Endothelial cell of umbilical vein (primary cell): Measurements from ENCODE around the gene COBLL1. TPM values are rescaled to one million over a fixed set of nuclear protein-coding genes. Genes with fewer than 3 reads are reported as not detected.

Source experiments
- BruUV-seq: library from RNA; stranded (reverse); fragments of 400-500 nt; replicated peaks from 2 replicates; lab custom pipeline; 2021; lab: Mats Ljungman, UMichigan
- CTCF ChIA-PET: fragments of 300-600, 350-600 bp; sonication (Branson Sonifier 250); formaldehyde crosslinking; loops from one replicate; lab custom pipeline; 2021; ENCODE audit warnings: antibody characterized with exemption, inconsistent platforms; lab: Charles Lee
- POLR2A ChIA-PET: fragments of 300-600, 350-600 bp; sonication (Branson Sonifier 250); formaldehyde crosslinking; loops from one replicate; lab custom pipeline; 2021; ENCODE audit warnings: antibody characterized with exemption, inconsistent platforms; lab: Charles Lee
- DNase-seq: peaks from one replicate; pipeline ENCODE4 v3.0.0-alpha.2; 2011; ENCODE audit warnings: low read depth, low spot score
- FAIRE-seq: peaks from 2 replicates; lab custom pipeline; 2011; peaks lifted over from hg19 to GRCh38; lab: Jason Lieb, UNC
- H2AFZ ChIP-seq: 2 replicates; pipeline ENCODE4 v1.6.0; 2012; ENCODE audit warnings: low read depth, low read length, control low read depth, inconsistent platforms
- H3K27ac ChIP-seq: 2 replicates; pipeline ENCODE4 v1.5.1; 2011; ENCODE audit warnings: low read depth, mild to moderate bottlenecking, control low read depth, low read length, moderate library complexity; ENCODE audit not compliant: insufficient read depth
- H3K27me3 ChIP-seq, 2 experiments: 2 replicates each; pipeline versions ENCODE4 v1.6.0 to v1.6.1; 2011; ENCODE audit warnings: low read length in 2 of 2, mixed read lengths in 1 of 2; ENCODE audit not compliant: control insufficient read depth in 2 of 2, insufficient read depth in 2 of 2
- H3K36me3 ChIP-seq, 2 experiments: 2 replicates in 1 of 2; 3 replicates in 1 of 2; pipeline ENCODE4 v1.5.1; 2011; ENCODE audit warnings: low read length in 2 of 2, mild to moderate bottlenecking in 1 of 2, moderate library complexity in 1 of 2; ENCODE audit not compliant: control insufficient read depth in 2 of 2, insufficient read depth in 2 of 2; ENCODE audit errors: extremely low read depth in 1 of 2
- H3K4me1 ChIP-seq: 3 replicates; pipeline ENCODE4 v1.5.1; 2011; ENCODE audit warnings: mild to moderate bottlenecking, low read length; ENCODE audit not compliant: control insufficient read depth, insufficient read depth; ENCODE audit errors: extremely low read depth
- H3K4me2 ChIP-seq: 2 replicates; pipeline ENCODE4 v1.6.1; 2011; ENCODE audit warnings: low read length, control low read depth, mixed read lengths; ENCODE audit not compliant: insufficient read depth
- H3K4me3 ChIP-seq, 3 experiments: fragments of 200-600 bp in 1 of 3; sonication (generic), shearing (Covaris generic) in 1 of 3; replicated peaks in 1 of 3; 2 replicates each; pipeline ENCODE4 v1.5.1; 2011 to 2016; ENCODE audit warnings: control low read depth in 3 of 3, low read length in 3 of 3, mild to moderate bottlenecking in 2 of 3, inconsistent platforms in 1 of 3, low read depth in 1 of 3, moderate library complexity in 1 of 3; ENCODE audit not compliant: insufficient read depth in 1 of 3
- H3K79me2 ChIP-seq: 2 replicates; pipeline ENCODE4 v1.6.0; 2012; ENCODE audit warnings: low read length, inconsistent platforms; ENCODE audit not compliant: control insufficient read depth, insufficient read depth
- H3K9ac ChIP-seq: replicated peaks from 2 replicates; pipeline ENCODE3; 2011; ENCODE audit warnings: low read length, control low read depth; ENCODE audit not compliant: insufficient read depth; ENCODE audit errors: extremely low read depth
- H3K9me1 ChIP-seq: replicated peaks from 3 replicates; pipeline ENCODE4 v1.6.0; 2011; ENCODE audit warnings: mild to moderate bottlenecking, low read length; ENCODE audit not compliant: control insufficient read depth, insufficient read depth; ENCODE audit errors: extremely low read depth
- H3K9me3 ChIP-seq: replicated peaks from 2 replicates; pipeline ENCODE4 v1.5.1; 2012; ENCODE audit warnings: low read length, inconsistent platforms; ENCODE audit not compliant: control insufficient read depth, insufficient read depth
- H4K20me1 ChIP-seq: replicated peaks from 2 replicates; pipeline ENCODE3; 2011; ENCODE audit warnings: mild to moderate bottlenecking, low read length; ENCODE audit not compliant: control insufficient read depth, insufficient read depth; ENCODE audit errors: extremely low read depth
- CTCF ChIP-seq, 2 donors: IDR thresholded peaks; 1 replicate in 1 of 2; 2 replicates in 1 of 2; pipeline ENCODE4 v1.5.1; 2011; ENCODE audit warnings: low read length in 2 of 2, mild to moderate bottlenecking in 2 of 2, moderate library complexity in 2 of 2, control low read depth in 1 of 2, inconsistent platforms in 1 of 2, low read depth in 1 of 2; ENCODE audit not compliant: insufficient read depth in 1 of 2; ENCODE audit errors: extremely low read depth in 1 of 2
- EZH2 ChIP-seq: IDR thresholded peaks from 2 replicates; pipeline ENCODE4 v1.6.1; 2012; ENCODE audit warnings: borderline replicate concordance, low read depth, mild to moderate bottlenecking, moderate library complexity, low read length, inconsistent platforms; ENCODE audit not compliant: severe bottlenecking
- FOS ChIP-seq: IDR thresholded peaks from 2 replicates; pipeline ENCODE4 v1.6.1; 2011; ENCODE audit warnings: mild to moderate bottlenecking, low read length, moderate library complexity, borderline replicate concordance; ENCODE audit not compliant: insufficient read depth
- GATA2 ChIP-seq: IDR thresholded peaks from 2 replicates; pipeline ENCODE4 v1.7.0; 2011; ENCODE audit warnings: low read depth, mild to moderate bottlenecking, moderate library complexity, mixed read lengths, low read length; ENCODE audit not compliant: insufficient read length, insufficient read depth
- JUN ChIP-seq: IDR thresholded peaks from 2 replicates; pipeline ENCODE4 v1.6.1; 2011; ENCODE audit warnings: borderline replicate concordance, low read depth; ENCODE audit not compliant: insufficient read length, insufficient read depth
- MAX ChIP-seq: IDR thresholded peaks from 2 replicates; pipeline ENCODE4 v1.6.1; 2011; ENCODE audit not compliant: insufficient read depth, insufficient read length
- MYC ChIP-seq: IDR thresholded peaks from one replicate; pipeline ENCODE4 v1.6.1; 2011; ENCODE audit warnings: mild to moderate bottlenecking, low read depth, low read length
- POLR2A ChIP-seq: IDR thresholded peaks from 2 replicates; pipeline ENCODE4 v1.6.1; 2012; ENCODE audit warnings: low read depth, mild to moderate bottlenecking, control low read depth, low read length
- POLR2AphosphoS5 ChIP-seq: IDR thresholded peaks from 2 replicates; pipeline ENCODE4 v1.6.1; 2012; ENCODE audit warnings: low read depth, mild to moderate bottlenecking, control low read depth, low read length, moderate library complexity; ENCODE audit not compliant: insufficient read depth
- dilution Hi-C: fragments of 300-500 bp; cut with MboI; formaldehyde crosslinking; loops from one replicate; pipeline ENCODE4 v1.15.0; 2019; ENCODE audit warnings: low sequenced_read_pairs; ENCODE audit not compliant: extremely low pct_ligation_motif_present
- intact Hi-C: fragments of 100-400 bp; cut with micrococcal nuclease; formaldehyde crosslinking; loops from one replicate; pipeline ENCODE4 v1.10.0; 2022
- polyA plus RNA-seq, 4 experiments: library from polyadenylated mRNA; depleted of rRNA in 3 of 4; stranded (reverse) in 3 of 4; unstranded in 1 of 4; fragments of >200 nt; gene quantifications; 2 replicates each; pipeline versions ENCODE4 v1.2.1 to v1.2.3, GENCODE V29; 2011 to 2012; ENCODE audit warnings: missing spikeins in 1 of 4
- total RNA-seq: library from RNA; stranded (reverse); gene quantifications from 2 replicates; pipeline ENCODE4 v1.2.3, GENCODE V29; 2021

The COBLL1 gene
- total and polyA plus RNA-seq, 2 donors (not counting 3 experiments of a cell fraction or from before 2014, with no cell fraction given): 9.1 to 38.4 TPM

GRCh38 chr2:164700390-164700789 lies 141.2 kb downstream of the COBLL1 start:
- Histone ChIP-seq H2AFZ (no peak overlapping the region), H4K20me1 (no peaks in the 10 kb centered on the region), H3K27me3 (no peaks in the 10 kb centered on the region), H3K9me3 (no peaks in the 10 kb centered on the region), H3K4me3 (no peak overlapping the region), H3K36me3 (peaks cover 2% of the 10 kb centered on the region in 2 experiments), H3K9me1 (no peaks in the 10 kb centered on the region), H3K9ac (no peak overlapping the region), H3K4me2 (no peak overlapping the region), H3K4me1 (peaks cover 4% of the 10 kb centered on the region), H3K79me2 (no peaks in the 10 kb centered on the region), H3K27ac (no peak overlapping the region)
- no peak for DNase-seq
- TF ChIP-seq JUN: no peak
- TF ChIP-seq POLR2A: no peak
- TF ChIP-seq MAX: no peak
- TF ChIP-seq FOS: no peak
- no peak for TF ChIP-seq CTCF (IDR thresholded peaks at IDR 0.05; ENCODE audit: extremely low read depth in 1 of 2, insufficient read depth in 1 of 2, low read depth in 1 of 2, low read length in 2 of 2)
- no peak for TF ChIP-seq POLR2AphosphoS5
- TF ChIP-seq GATA2: no peak
- TF ChIP-seq EZH2: no peak
- no peak for TF ChIP-seq MYC
- FAIRE-seq: no peak
- no TSS peak for BruUV-seq
- dilution Hi-C loops: no loop called here
- CTCF ChIA-PET: interaction anchor here (0.6 to 0.9 kb wide), 2 partner anchors 17 to 140 kb away, joined by 3 read pairs; no protein-coding TSS in a partner anchor
- POLR2A ChIA-PET: no interaction called here
- intact Hi-C loops: no loop called here
